ENCODE results near the gene AAMP. TPM values are rescaled to one million over a fixed set of nuclear protein-coding genes. Genes with fewer than 3 reads are reported as not detected.

AAMP gene
- total RNA-seq, 1 donor from 2014 or later, result 79.2 TPM

DNA sequence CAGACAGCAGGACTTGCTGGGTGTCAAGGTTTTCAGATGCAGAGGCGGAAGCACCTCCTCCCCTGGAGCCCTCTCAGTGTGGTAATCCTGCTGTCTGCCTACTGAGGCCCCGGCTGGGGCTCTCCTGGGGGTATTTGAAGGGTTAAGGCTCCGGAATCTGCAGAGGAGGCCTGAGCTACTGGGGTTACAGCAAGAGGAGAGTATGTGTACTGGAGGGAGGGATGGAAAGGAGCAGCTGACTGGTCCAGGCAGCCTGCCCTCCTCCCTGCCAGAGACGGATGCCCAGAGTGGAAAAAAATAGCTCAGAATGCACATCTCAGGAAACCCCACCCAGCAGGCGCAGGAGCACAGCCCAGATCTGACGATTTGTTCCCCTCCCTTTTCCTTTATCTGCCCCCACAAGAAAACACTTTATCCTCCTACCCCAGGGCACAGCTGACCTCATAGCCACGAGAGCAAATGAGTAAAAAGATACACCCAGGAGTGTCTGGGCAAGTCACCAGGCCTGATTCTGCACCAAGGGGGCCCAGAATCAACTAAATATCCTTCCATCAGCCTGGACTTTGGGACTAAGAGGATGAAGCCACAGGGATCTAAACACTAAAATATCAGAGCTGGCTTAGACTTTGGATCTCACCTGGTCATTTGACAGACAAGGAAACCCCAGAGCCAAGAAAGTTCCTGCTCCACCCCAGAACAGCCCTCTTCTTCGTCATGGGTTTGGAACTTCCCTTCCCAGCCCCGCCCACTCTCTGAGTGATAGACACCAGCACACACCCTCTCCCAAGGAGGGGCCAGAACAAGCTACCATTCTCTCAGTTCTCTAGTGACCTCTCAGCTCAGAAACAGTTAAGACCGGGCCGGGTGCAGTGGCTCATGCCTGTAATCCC is 16.9 kb upstream of the AAMP start:
- Mint-ChIP-seq H3K36me3 (ENCODE audit: insufficient read depth) (peaks cover 1% of the 10 kb centered on the region), H3K9me3 (ENCODE audit: low read depth) (no peaks in the 10 kb centered on the region), H3K27ac (peak overlapping the region; percentile 96), H3K27me3 (no peaks in the 10 kb centered on the region), H3K4me1 (ENCODE audit: low read depth) (peaks cover 71% of the 10 kb centered on the region), H3K4me3 (ENCODE audit: low read depth) (peak overlapping the region; percentile 48)
- TF ChIP-seq, protein P1, sequence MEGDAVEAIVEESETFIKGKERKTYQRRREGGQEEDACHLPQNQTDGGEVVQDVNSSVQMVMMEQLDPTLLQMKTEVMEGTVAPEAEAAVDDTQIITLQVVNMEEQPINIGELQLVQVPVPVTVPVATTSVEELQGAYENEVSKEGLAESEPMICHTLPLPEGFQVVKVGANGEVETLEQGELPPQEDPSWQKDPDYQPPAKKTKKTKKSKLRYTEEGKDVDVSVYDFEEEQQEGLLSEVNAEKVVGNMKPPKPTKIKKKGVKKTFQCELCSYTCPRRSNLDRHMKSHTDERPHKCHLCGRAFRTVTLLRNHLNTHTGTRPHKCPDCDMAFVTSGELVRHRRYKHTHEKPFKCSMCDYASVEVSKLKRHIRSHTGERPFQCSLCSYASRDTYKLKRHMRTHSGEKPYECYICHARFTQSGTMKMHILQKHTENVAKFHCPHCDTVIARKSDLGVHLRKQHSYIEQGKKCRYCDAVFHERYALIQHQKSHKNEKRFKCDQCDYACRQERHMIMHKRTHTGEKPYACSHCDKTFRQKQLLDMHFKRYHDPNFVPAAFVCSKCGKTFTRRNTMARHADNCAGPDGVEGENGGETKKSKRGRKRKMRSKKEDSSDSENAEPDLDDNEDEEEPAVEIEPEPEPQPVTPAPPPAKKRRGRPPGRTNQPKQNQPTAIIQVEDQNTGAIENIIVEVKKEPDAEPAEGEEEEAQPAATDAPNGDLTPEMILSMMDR (IDR thresholded peaks at IDR 0.05; ENCODE audit: unreplicated experiment), result no peak
- DNase-seq (ENCODE audit: low spot score, unreplicated experiment), result no peak

DNA sequence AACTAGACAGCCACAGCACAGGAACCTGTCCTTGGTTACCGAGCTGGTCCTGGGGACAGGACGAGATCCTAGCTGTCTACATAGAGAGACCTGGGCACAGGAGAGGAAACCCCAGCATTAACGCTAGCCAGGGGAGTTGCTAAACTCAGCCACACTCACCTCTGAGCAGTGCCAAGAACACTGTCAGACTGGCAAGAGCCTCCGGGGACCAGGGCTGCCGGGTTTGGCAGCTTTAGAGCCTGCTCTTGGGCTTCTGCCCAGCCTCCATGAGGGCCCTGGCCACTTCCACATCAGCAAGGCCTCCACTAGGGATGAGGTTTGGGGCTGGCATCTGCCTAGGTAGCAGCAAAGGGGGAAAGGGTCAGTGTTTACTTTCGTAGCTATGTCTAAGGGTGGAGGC is 15.7 kb upstream of the AAMP start:
- Mint-ChIP-seq H3K4me1 (ENCODE audit: low read depth) (peaks cover 63% of the 10 kb centered on the region), H3K27me3 (no peaks in the 10 kb centered on the region), H3K36me3 (ENCODE audit: insufficient read depth) (peaks cover 4% of the 10 kb centered on the region), H3K9me3 (ENCODE audit: low read depth) (no peaks in the 10 kb centered on the region), H3K4me3 (ENCODE audit: low read depth) (no peak overlapping the region), H3K27ac (peak overlapping the region; percentile 96)
- no peak for DNase-seq (ENCODE audit: low spot score, unreplicated experiment)
- TF ChIP-seq, protein P1 (IDR thresholded peaks at IDR 0.05; ENCODE audit: unreplicated experiment), result no peak

DNA sequence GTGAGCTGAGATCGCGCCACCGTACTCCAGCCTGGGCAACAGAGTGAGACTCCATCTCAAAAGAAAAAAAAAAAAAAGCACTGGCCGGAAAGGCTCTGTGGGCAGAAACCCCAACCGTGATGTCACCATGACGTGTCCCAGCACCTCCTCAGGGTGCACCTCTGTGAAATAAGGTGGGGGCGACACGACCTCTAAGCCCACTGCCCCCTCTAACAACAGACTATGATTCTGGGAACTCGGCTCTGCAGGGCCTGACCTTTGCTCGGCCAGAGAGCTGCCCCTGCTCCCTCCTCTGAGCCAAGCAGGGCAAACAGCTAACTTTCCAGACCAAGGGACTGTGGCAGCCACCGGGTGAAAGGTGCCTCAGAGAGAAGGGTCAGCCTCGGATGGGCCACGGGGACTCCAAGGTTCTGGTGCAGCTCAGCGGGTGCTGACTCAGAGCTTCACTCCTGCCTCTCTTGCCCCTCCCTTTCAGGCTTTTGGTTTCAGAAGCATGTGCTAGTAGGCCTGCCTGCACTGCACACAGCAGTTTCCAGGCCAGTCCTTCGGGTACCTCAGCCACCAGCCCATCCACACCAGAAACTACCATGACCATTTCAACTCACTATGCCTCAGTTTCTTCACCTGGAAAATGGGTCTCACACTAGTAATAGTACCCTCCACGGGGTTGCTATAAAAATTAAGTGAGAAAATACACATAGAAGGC is 14.3 kb upstream of the AAMP start:
- Mint-ChIP-seq H3K27me3 (no peaks in the 10 kb centered on the region), H3K4me3 (ENCODE audit: low read depth) (no peak overlapping the region), H3K4me1 (ENCODE audit: low read depth) (peaks cover 51% of the 10 kb centered on the region), H3K27ac (peak overlapping the region; percentile 98), H3K9me3 (ENCODE audit: low read depth) (no peaks in the 10 kb centered on the region), H3K36me3 (ENCODE audit: insufficient read depth) (peaks cover 11% of the 10 kb centered on the region)
- DNase-seq (ENCODE audit: low spot score, unreplicated experiment), result no peak
- TF ChIP-seq, protein P1 (IDR thresholded peaks at IDR 0.05; ENCODE audit: unreplicated experiment), result no peak

DNA sequence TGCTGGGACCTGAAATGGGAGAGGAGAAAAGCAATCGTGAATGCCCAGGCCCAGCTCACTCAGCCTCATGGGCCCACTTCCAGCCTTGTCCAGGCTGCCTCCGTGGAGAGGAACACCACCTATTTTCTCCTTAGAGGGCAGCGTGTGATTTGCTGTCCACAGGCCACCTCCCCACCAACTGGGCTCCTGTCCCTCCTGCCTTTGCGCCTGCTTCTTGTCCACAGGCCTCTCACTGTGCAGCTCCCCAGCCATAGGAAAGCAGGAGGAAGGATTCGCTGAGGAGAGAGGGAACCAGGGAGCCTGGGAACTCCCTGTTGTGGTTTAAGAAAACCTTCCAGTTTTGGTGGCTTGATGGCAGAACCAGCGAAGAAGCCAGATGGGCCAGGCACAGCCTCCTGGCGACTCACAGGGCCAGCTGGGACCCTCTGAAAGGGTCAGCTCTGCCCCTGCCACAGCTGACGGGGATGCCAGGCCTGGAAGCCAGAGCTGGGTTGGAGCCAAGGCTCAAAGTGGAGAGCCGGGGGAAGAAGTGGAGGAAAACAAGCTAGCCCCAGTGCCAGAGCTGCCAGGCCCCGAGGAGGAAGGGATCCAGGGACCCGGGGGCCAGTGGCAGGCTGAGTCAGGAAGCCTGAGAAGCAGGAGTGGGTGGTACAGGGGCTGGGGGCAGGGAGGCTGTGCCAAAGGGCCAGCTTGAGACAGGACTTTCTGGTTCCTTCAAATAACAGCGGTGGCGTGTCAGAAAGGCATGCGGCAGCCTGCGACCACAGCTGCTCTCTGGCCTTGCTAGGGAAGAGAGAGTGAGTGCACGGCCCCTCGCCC is 12.4 kb upstream of the AAMP start:
- TF ChIP-seq, protein P1 (IDR thresholded peaks at IDR 0.05; ENCODE audit: unreplicated experiment), result no peak
- DNase-seq (ENCODE audit: low spot score, unreplicated experiment), result no peak
- H3K27ac Mint-ChIP-seq, result peak overlapping the region; percentile 98
- peak overlapping the region; percentile 31 for H3K4me3 Mint-ChIP-seq (ENCODE audit: low read depth)
- peaks cover 14% of the 10 kb centered on the region for H3K36me3 Mint-ChIP-seq (ENCODE audit: insufficient read depth)
- H3K9me3 Mint-ChIP-seq (ENCODE audit: low read depth), result no peaks in the 10 kb centered on the region
- no peaks in the 10 kb centered on the region for H3K27me3 Mint-ChIP-seq
- H3K4me1 Mint-ChIP-seq (ENCODE audit: low read depth), result peaks cover 41% of the 10 kb centered on the region

DNA sequence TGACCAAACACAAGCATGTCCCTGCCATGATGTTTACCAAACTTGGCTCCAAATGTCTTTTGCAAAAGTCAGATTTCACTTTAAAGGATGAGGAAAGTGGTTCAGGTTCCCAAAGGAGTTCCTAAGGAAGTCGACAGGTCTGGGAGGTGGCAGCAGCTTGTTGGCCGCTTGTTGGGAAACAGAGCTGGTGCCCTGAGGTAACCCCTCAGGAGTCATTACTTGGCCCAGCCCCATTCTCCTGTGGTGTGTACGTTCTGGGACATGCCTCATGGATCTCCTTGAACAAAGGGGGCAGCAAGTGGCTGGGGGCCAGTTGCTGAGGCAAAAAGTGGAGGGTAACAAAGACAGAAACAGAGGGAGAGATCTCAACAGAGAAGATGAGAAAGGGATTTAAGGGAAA is 11.5 kb upstream of the AAMP start:
- H3K36me3 Mint-ChIP-seq (ENCODE audit: insufficient read depth), result peaks cover 18% of the 10 kb centered on the region
- H3K27me3 Mint-ChIP-seq, result no peaks in the 10 kb centered on the region
- peak overlapping the region; percentile 93 for H3K27ac Mint-ChIP-seq

More for the DNA sequence above, 11.5 kb upstream of the AAMP start:
- no peak for DNase-seq (ENCODE audit: low spot score, unreplicated experiment)
- Mint-ChIP-seq H3K4me3 (ENCODE audit: low read depth) (no peak overlapping the region), H3K4me1 (ENCODE audit: low read depth) (peaks cover 31% of the 10 kb centered on the region), H3K9me3 (ENCODE audit: low read depth) (no peaks in the 10 kb centered on the region)
- TF ChIP-seq, protein P1 (IDR thresholded peaks at IDR 0.05; ENCODE audit: unreplicated experiment), result no peak

Data from progenitor cell of endocrine pancreas (in vitro differentiated cells).